HCT116 (cell line): ENCODE measurements around the gene KIF26A.

Source experiments
- EGR1 ChIP-seq: IDR thresholded peaks from 2 replicates; pipeline ENCODE4 v1.6.1; 2012; ENCODE audit warnings: low read depth
- EZH2 ChIP-seq: fragments of 200-600 bp; sonication (generic); IDR thresholded peaks from 2 replicates; pipeline ENCODE4 v1.6.1; 2017; ENCODE audit warnings: antibody characterized with exemption, mixed run types
- MAX ChIP-seq: IDR thresholded peaks from 2 replicates; pipeline ENCODE4 v1.6.1; 2012
- POLR2A ChIP-seq: IDR thresholded peaks from 2 replicates; pipeline ENCODE4 v1.7.0; 2011; ENCODE audit warnings: borderline replicate concordance; ENCODE audit not compliant: insufficient read depth, insufficient read length; ENCODE audit errors: extremely low read depth
- POLR2AphosphoS5 ChIP-seq: IDR thresholded peaks from 2 replicates; pipeline ENCODE4 v1.6.1; 2011; ENCODE audit warnings: mild to moderate bottlenecking, low read depth, low read length, moderate library complexity
- RAD21 ChIP-seq: IDR thresholded peaks from 2 replicates; pipeline ENCODE4 v1.6.1; 2012; ENCODE audit warnings: low read depth, mild to moderate bottlenecking
- SP1 ChIP-seq: IDR thresholded peaks from 2 replicates; pipeline ENCODE4 v1.6.1; 2012; ENCODE audit warnings: low read depth
- TCF7L2 ChIP-seq: IDR thresholded peaks from 2 replicates; pipeline ENCODE4 v1.7.0; 2011; ENCODE audit warnings: borderline replicate concordance, inconsistent platforms; ENCODE audit not compliant: insufficient read depth, insufficient read length; ENCODE audit errors: extremely low read depth
- TF ChIP-seq, protein P1 (sequence below), 3 experiments: fragments of 200-600 bp in 1 of 3; sonication (generic) in 1 of 3; IDR thresholded peaks in 2 of 3; conservative IDR thresholded peaks in 1 of 3; 2 replicates each; pipeline ENCODE4 v1.5.1; 2012 to 2017; ENCODE audit warnings: low read depth in 2 of 3, low read length in 2 of 3, antibody characterized with exemption in 1 of 3, borderline replicate concordance in 1 of 3, control low read depth in 1 of 3, mild to moderate bottlenecking in 1 of 3, mixed read lengths in 1 of 3, mixed run types in 1 of 3, moderate library complexity in 1 of 3; ENCODE audit not compliant: insufficient read depth in 1 of 3

DNA sequence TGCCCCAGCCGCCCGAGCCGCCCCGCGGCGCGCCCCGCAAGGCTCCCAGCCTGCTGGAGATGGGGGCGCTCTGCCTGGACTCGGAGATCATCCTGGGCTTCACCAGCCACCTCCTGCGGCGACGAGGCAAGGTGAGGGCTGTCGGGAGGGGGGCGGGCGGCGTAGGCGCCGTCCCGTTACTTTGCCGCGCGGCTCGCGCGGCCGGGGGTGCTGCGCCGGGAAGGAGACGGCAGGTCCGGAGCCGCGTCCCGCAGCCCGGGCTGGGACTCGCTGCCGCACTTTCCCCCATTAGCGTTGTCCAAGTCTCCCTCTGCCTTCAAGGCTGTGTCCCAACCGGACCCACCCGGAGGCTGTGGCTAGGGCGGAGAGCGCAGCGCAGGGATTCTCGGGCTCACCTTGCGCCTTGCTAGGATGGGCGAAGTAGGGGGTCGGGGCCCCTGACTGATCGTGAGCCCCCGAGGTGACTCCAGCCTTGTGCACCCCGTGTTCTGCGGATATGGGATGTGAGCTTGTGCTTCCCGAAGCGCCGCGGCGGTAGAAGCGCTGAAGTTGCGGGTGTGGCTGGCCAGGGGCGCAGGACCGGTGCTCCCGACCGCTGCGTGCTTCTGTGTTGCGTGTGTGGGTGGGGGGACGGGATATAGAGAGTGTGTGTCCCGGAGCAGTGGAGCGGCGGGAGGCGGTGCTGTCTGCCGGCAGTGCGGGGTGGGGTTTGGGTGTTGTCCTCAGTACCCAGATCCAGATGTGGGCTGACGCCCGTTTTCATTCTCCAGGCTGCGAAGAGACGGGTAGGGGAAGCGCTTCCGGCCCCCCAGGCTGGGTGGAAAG, 1.7 kb upstream of the KIF26A start:
- TF ChIP-seq SP1 (no peak), EZH2 (no peak), EGR1 (no peak), TCF7L2 (no peak), MAX (no peak), POLR2AphosphoS5 (no peak), POLR2A (no peak), RAD21 (no peak)
- TF ChIP-seq, protein P1, sequence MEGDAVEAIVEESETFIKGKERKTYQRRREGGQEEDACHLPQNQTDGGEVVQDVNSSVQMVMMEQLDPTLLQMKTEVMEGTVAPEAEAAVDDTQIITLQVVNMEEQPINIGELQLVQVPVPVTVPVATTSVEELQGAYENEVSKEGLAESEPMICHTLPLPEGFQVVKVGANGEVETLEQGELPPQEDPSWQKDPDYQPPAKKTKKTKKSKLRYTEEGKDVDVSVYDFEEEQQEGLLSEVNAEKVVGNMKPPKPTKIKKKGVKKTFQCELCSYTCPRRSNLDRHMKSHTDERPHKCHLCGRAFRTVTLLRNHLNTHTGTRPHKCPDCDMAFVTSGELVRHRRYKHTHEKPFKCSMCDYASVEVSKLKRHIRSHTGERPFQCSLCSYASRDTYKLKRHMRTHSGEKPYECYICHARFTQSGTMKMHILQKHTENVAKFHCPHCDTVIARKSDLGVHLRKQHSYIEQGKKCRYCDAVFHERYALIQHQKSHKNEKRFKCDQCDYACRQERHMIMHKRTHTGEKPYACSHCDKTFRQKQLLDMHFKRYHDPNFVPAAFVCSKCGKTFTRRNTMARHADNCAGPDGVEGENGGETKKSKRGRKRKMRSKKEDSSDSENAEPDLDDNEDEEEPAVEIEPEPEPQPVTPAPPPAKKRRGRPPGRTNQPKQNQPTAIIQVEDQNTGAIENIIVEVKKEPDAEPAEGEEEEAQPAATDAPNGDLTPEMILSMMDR (IDR thresholded peaks at IDR 0.05 in 2 of 3, conservative IDR thresholded peaks at IDR 0.05 in 1 of 3; ENCODE audit: borderline replicate concordance in 1 of 3, insufficient read depth in 1 of 3, low read depth in 2 of 3, low read length in 2 of 3) = no peak
